PFSK-1 (cell line): ENCODE data around the gene TBRG4.

Experiments
- POLR2AphosphoS5 ChIP-seq: IDR thresholded peaks from 2 replicates; pipeline ENCODE4 v1.6.1; 2012; ENCODE audit warnings: low read depth, mild to moderate bottlenecking, control low read depth, low read length, moderate library complexity
- TAF1 ChIP-seq: IDR thresholded peaks from 2 replicates; pipeline ENCODE4 v1.6.1; 2012; ENCODE audit warnings: low read length, control low read depth, borderline replicate concordance; ENCODE audit not compliant: insufficient read depth
- TF ChIP-seq, protein P1 (sequence below), 2 experiments: IDR thresholded peaks; 2 replicates each; pipeline versions ENCODE4 v1.6.1 to v1.8.0; 2011 to 2012; ENCODE audit warnings: low read depth in 2 of 2, low read length in 2 of 2, control low read depth in 1 of 2, inconsistent platforms in 1 of 2, mild to moderate bottlenecking in 1 of 2, moderate library complexity in 1 of 2; ENCODE audit not compliant: insufficient read depth in 1 of 2

DNA sequence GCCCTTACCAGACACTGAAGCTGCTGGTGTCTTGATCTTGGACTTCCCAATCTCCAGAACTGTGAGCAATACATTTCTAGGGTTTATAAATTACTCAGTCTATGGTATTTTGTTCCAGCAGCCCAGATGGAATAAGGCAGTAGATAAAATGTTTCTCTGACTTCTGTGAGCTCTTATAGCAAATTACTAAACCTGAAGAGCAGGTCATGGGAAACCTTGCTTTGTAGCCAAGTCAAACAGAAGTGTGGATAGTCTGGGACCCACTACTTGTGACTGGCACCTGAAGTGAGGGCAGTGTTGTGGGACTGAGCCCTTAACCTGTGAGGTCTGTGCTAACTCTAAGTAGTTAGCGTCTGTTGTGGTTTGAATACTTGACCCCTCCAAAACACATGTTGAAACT lies 4.6 kb upstream of the TBRG4 start:
- TF ChIP-seq POLR2AphosphoS5 (no peak), TAF1 (no peak)
- TF ChIP-seq, protein P1, sequence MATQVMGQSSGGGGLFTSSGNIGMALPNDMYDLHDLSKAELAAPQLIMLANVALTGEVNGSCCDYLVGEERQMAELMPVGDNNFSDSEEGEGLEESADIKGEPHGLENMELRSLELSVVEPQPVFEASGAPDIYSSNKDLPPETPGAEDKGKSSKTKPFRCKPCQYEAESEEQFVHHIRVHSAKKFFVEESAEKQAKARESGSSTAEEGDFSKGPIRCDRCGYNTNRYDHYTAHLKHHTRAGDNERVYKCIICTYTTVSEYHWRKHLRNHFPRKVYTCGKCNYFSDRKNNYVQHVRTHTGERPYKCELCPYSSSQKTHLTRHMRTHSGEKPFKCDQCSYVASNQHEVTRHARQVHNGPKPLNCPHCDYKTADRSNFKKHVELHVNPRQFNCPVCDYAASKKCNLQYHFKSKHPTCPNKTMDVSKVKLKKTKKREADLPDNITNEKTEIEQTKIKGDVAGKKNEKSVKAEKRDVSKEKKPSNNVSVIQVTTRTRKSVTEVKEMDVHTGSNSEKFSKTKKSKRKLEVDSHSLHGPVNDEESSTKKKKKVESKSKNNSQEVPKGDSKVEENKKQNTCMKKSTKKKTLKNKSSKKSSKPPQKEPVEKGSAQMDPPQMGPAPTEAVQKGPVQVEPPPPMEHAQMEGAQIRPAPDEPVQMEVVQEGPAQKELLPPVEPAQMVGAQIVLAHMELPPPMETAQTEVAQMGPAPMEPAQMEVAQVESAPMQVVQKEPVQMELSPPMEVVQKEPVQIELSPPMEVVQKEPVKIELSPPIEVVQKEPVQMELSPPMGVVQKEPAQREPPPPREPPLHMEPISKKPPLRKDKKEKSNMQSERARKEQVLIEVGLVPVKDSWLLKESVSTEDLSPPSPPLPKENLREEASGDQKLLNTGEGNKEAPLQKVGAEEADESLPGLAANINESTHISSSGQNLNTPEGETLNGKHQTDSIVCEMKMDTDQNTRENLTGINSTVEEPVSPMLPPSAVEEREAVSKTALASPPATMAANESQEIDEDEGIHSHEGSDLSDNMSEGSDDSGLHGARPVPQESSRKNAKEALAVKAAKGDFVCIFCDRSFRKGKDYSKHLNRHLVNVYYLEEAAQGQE (IDR thresholded peaks at IDR 0.05; ENCODE audit: insufficient read depth in 1 of 2, low read depth in 2 of 2, low read length in 2 of 2) = no peak
